NOMO-1 (cell line): ENCODE measurements around the gene ACBD5.
"Not testable (repeated sequence)": the region's sequence is repeated elsewhere in the genome, so short reads cannot be mapped to it uniquely, and the experiment has no call there.

Experiments used
- DNase-seq, 2 experiments: peaks; one replicate each; lab custom pipeline; 2025; ENCODE audit not compliant: unreplicated experiment in 2 of 2; lab: John Stamatoyannopoulos, UW

The ACBD5 gene

GRCh38 chr10:27241652-27242472, 1.3 kb upstream of the ACBD5 start:
- peak; percentile 91 to 93 for DNase-seq

GRCh38 chr10:27241010-27241651, 534 bp upstream of the ACBD5 start:
- peak; percentile 56 to 70 for DNase-seq

- not testable (repeated sequence) for DNase-seq
Measured at GRCh38 chr10:27237531-27237930, 3.1 kb downstream of the ACBD5 start.

GRCh38 chr10:27236589-27237128, 3.9 kb downstream of the ACBD5 start:
- not testable (repeated sequence) for DNase-seq

GRCh38 chr10:27235706-27236105, 4.9 kb downstream of the ACBD5 start:
- no peak for DNase-seq

- no peak for DNase-seq
Measured at GRCh38 chr10:27230022-27230421, 10.6 kb downstream of the ACBD5 start.

- no peak for DNase-seq
Measured at GRCh38 chr10:27225642-27226257, 14.8 kb downstream of the ACBD5 start.

GRCh38 chr10:27225011-27225590, 15.5 kb downstream of the ACBD5 start:
- no peak for DNase-seq

- DNase-seq = no peak
Measured at GRCh38 chr10:27223964-27224363, 16.6 kb downstream of the ACBD5 start.

GRCh38 chr10:27207350-27207749, 33.2 kb downstream of the ACBD5 start:
- no peak for DNase-seq

GRCh38 chr10:27203806-27204205, 36.8 kb downstream of the ACBD5 start:
- no peak for DNase-seq

GRCh38 chr10:27197980-27198620, 42.5 kb downstream of the ACBD5 start:
- no peak for DNase-seq

- DNase-seq = no peak
Measured at GRCh38 chr10:27192284-27192683, 48.3 kb downstream of the ACBD5 start.

GRCh38 chr10:27190508-27190907, 50.1 kb downstream of the ACBD5 start:
- DNase-seq = no peak

GRCh38 chr10:27188897-27189296, 51.7 kb downstream of the ACBD5 start:
- DNase-seq = no peak

- DNase-seq = no peak
Measured at GRCh38 chr10:27188259-27188658, 52.3 kb downstream of the ACBD5 start.

GRCh38 chr10:27169849-27170248, 70.7 kb downstream of the ACBD5 start:
- DNase-seq = no peak

- DNase-seq = no peak
Measured at GRCh38 chr10:27158421-27158820, 82.2 kb downstream of the ACBD5 start.

- DNase-seq = no peak
Measured at GRCh38 chr10:27157150-27157549, 83.4 kb downstream of the ACBD5 start.

- not testable (repeated sequence) for DNase-seq
Measured at GRCh38 chr10:27156566-27156965, 84.0 kb downstream of the ACBD5 start.
